GM23248 (cell line): Measurements from ENCODE around the gene GPR89A. TPM values are rescaled to one million over a fixed set of nuclear protein-coding genes. Genes with fewer than 3 reads are reported as not detected.
"Not testable (repeated sequence)": the region's sequence is repeated elsewhere in the genome, so short reads cannot be mapped to it uniquely, and the experiment has no call there.

Experiments used
- DNase-seq: peaks from one replicate; pipeline ENCODE4 v3.0.0-alpha.2; 2015
- H2AFZ ChIP-seq: fragments of 200-600 bp; sonication (generic); 2 replicates; pipeline ENCODE4 v1.6.1; 2016; ENCODE audit warnings: antibody characterized with exemption
- H3F3A ChIP-seq: fragments of 200-600 bp; sonication (generic); 2 replicates; pipeline ENCODE4 v1.6.1; 2016; ENCODE audit warnings: mild to moderate bottlenecking, antibody characterized with exemption, mixed run types; ENCODE audit not compliant: insufficient read depth
- H3K27ac ChIP-seq: fragments of 200-600 bp; sonication (generic); 2 replicates; pipeline ENCODE4 v1.5.1; 2016; ENCODE audit warnings: mild to moderate bottlenecking
- H3K27me3 ChIP-seq: fragments of 200-600 bp; sonication (generic); replicated peaks from 2 replicates; pipeline ENCODE4 v1.6.1; 2016; ENCODE audit warnings: mild to moderate bottlenecking; ENCODE audit not compliant: insufficient read depth
- H3K36me3 ChIP-seq: fragments of 200-600 bp; sonication (generic); 2 replicates; pipeline ENCODE4 v1.6.1; 2016; ENCODE audit warnings: low read depth, mild to moderate bottlenecking
- H3K4me1 ChIP-seq: fragments of 200-600 bp; sonication (generic); 2 replicates; pipeline ENCODE4 v1.6.1; 2016; ENCODE audit warnings: mild to moderate bottlenecking; ENCODE audit not compliant: insufficient read depth
- H3K4me2 ChIP-seq: fragments of 200-600 bp; sonication (generic); one replicate; pipeline ENCODE4 v1.6.1; 2016; ENCODE audit warnings: mild to moderate bottlenecking; ENCODE audit not compliant: unreplicated experiment
- H3K4me3 ChIP-seq: fragments of 200-600 bp; sonication (generic); 2 replicates; pipeline ENCODE4 v1.5.1; 2016; ENCODE audit warnings: mild to moderate bottlenecking
- H3K79me2 ChIP-seq: fragments of 200-600 bp; sonication (generic); 2 replicates; pipeline ENCODE4 v1.6.1; 2016; ENCODE audit warnings: mild to moderate bottlenecking; ENCODE audit not compliant: insufficient read depth
- H3K9ac ChIP-seq: fragments of 200-600 bp; sonication (generic); 2 replicates; pipeline ENCODE4 v1.6.1; 2016; ENCODE audit warnings: mild to moderate bottlenecking
- H3K9me2 ChIP-seq: fragments of 200-600 bp; sonication (generic); 2 replicates; pipeline ENCODE4 v1.6.1; 2016; ENCODE audit warnings: mixed run types, mild to moderate bottlenecking, moderate library complexity; ENCODE audit not compliant: insufficient read depth
- H3K9me3 ChIP-seq: fragments of 200-600 bp; sonication (generic); one replicate; pipeline ENCODE4 v1.6.1; 2017; ENCODE audit warnings: low read depth
- H4K20me1 ChIP-seq: fragments of 200-600 bp; sonication (generic); 2 replicates; pipeline ENCODE4 v1.6.0; 2016; ENCODE audit not compliant: insufficient read depth
- EZH2 ChIP-seq: fragments of 200-600 bp; sonication (generic); IDR thresholded peaks from 2 replicates; pipeline ENCODE4 v1.6.1; 2018; ENCODE audit warnings: antibody characterized with exemption, mild to moderate bottlenecking; ENCODE audit not compliant: insufficient read depth, poor library complexity, severe bottlenecking
- EZH2phosphoT487 ChIP-seq: fragments of 200-600 bp; sonication (generic); IDR thresholded peaks from 2 replicates; pipeline ENCODE4 v1.6.1; 2018; ENCODE audit warnings: antibody characterized with exemption, moderate library complexity, mild to moderate bottlenecking, low read depth; ENCODE audit not compliant: insufficient read depth
- WGBS, 2 experiments: methylation state at CpG; one replicate each; pipeline ENCODE4 v1.1.6; 2015 to 2017; ENCODE audit warnings: low lambda C conversion rate in 2 of 2, low coverage in 1 of 2; ENCODE audit errors: missing lambda C conversion rate in 2 of 2; 5-methylcytosine and 5-hydroxymethylcytosine counted together
- in situ Hi-C: fragments of 300-500 bp; cut with MboI; formaldehyde crosslinking; loops from 2 replicates; pipeline ENCODE4 v1.15.0; 2020
- polyA plus RNA-seq: library from polyadenylated mRNA; unstranded; fragments of >200 nt; fragmentation: Nextera tagmentation; extraction: Ambion mirVana; gene quantifications from 2 replicates; pipeline ENCODE4 v1.2.1, GENCODE V29; 2016
- total RNA-seq: library from RNA; depleted of rRNA; stranded (reverse); fragments of >200 nt; shearing (Covaris generic); gene quantifications from 2 replicates; pipeline ENCODE4 v1.2.3, GENCODE V29; 2014

The GPR89A gene
- total and polyA plus RNA-seq, 2 experiments from 2014 or later = 32.0 to 32.6 TPM

GRCh38 chr1:145684858-145685257 is 77.1 kb downstream of the GPR89A start:
- DNase-seq, H3F3A ChIP-seq, H3K4me3 ChIP-seq, H3K9me3 ChIP-seq, H4K20me1 ChIP-seq, H3K9ac ChIP-seq, H3K79me2 ChIP-seq, in situ Hi-C loops, H3K4me2 ChIP-seq, H3K36me3 ChIP-seq, H3K27me3 ChIP-seq, H3K27ac ChIP-seq, H2AFZ ChIP-seq, H3K4me1 ChIP-seq, H3K9me2 ChIP-seq: not testable (repeated sequence)
- WGBS, 2 experiments = 40 to 83% methylated on average over 1 to 3 of the region's 3 CpGs

GRCh38 chr1:145686078-145686477 is 78.3 kb downstream of the GPR89A start:
- H3K9me3 ChIP-seq, H3K36me3 ChIP-seq, H3K9ac ChIP-seq, H4K20me1 ChIP-seq, H3K9me2 ChIP-seq, H3K4me2 ChIP-seq, in situ Hi-C loops, H2AFZ ChIP-seq, H3K27ac ChIP-seq, H3K79me2 ChIP-seq, H3K27me3 ChIP-seq, DNase-seq, H3K4me3 ChIP-seq: not testable (repeated sequence)
- 93 to 100% methylated on average over 1 of the region's 1 CpG for WGBS, 2 experiments
- Histone ChIP-seq H3K4me1 (peaks cover 12% of the 10 kb centered on the region), H3F3A (peaks cover 19% of the 10 kb centered on the region)

GRCh38 chr1:145688328-145688727 is 80.5 kb downstream of the GPR89A start:
- Histone ChIP-seq H3K9me2 (no peaks in the 10 kb centered on the region), H3K4me1 (peaks cover 21% of the 10 kb centered on the region), H3F3A (peaks cover 19% of the 10 kb centered on the region), H3K9me3 (no peaks in the 10 kb centered on the region), H3K27ac (no peak overlapping the region), H2AFZ (no peak overlapping the region), H3K4me3 (no peak overlapping the region), H3K4me2 (no peak overlapping the region), H3K79me2 (no peaks in the 10 kb centered on the region), H3K27me3 (no peaks in the 10 kb centered on the region), H3K36me3 (no peaks in the 10 kb centered on the region), H3K9ac (no peak overlapping the region), H4K20me1 (no peaks in the 10 kb centered on the region)
- no peak for DNase-seq
- 72 to 75% methylated on average over 4 of the region's 4 CpGs for WGBS, 2 experiments
- TF ChIP-seq EZH2 = no peak
- TF ChIP-seq EZH2phosphoT487 = no peak
- in situ Hi-C loops = no loop called here

GRCh38 chr1:145688924-145689323 is 81.1 kb downstream of the GPR89A start:
- in situ Hi-C loops = no loop called here
- 84 to 92% methylated on average over 6 of the region's 6 CpGs for WGBS, 2 experiments
- no peaks in the 10 kb centered on the region for H3K9me3 ChIP-seq
- no peak overlapping the region for H2AFZ ChIP-seq
- no peaks in the 10 kb centered on the region for H3K79me2 ChIP-seq
- H4K20me1 ChIP-seq = no peaks in the 10 kb centered on the region
- H3K4me3 ChIP-seq = no peak overlapping the region
- no peaks in the 10 kb centered on the region for H3K9me2 ChIP-seq
- TF ChIP-seq EZH2phosphoT487 (no peak), EZH2 (no peak)
- no peaks in the 10 kb centered on the region for H3K36me3 ChIP-seq
- peaks cover 21% of the 10 kb centered on the region for H3K4me1 ChIP-seq
- H3K27ac ChIP-seq = no peak overlapping the region
- H3K27me3 ChIP-seq = no peaks in the 10 kb centered on the region
- no peak overlapping the region for H3K9ac ChIP-seq
- H3K4me2 ChIP-seq = no peak overlapping the region
- peaks cover 19% of the 10 kb centered on the region for H3F3A ChIP-seq
- no peak for DNase-seq

- H2AFZ ChIP-seq = no peak overlapping the region
- peaks cover 21% of the 10 kb centered on the region for H3K4me1 ChIP-seq
- H3K9me3 ChIP-seq = no peaks in the 10 kb centered on the region
- TF ChIP-seq EZH2phosphoT487 = no peak
- H3K9me2 ChIP-seq = no peaks in the 10 kb centered on the region
- no peak overlapping the region; the same call in 1 of the 2 replicates for H3K27ac ChIP-seq
- H3K4me3 ChIP-seq = no peak overlapping the region
- no peaks in the 10 kb centered on the region for H3K36me3 ChIP-seq
- H3F3A ChIP-seq = peaks cover 19% of the 10 kb centered on the region
- WGBS, 2 experiments = 93% methylated on average over 6 of the region's 6 CpGs
- no peak for DNase-seq
- no peaks in the 10 kb centered on the region for H3K79me2 ChIP-seq
- peak overlapping the region; percentile 18 for H3K4me2 ChIP-seq
- no peaks in the 10 kb centered on the region for H4K20me1 ChIP-seq
- no peak overlapping the region for H3K9ac ChIP-seq
- in situ Hi-C loops = no loop called here
- H3K27me3 ChIP-seq = no peaks in the 10 kb centered on the region
Observed at GRCh38 chr1:145689922-145690321, 82.1 kb downstream of the GPR89A start.
